ENCODE measurements around the gene HELQ.
"Not testable (repeated sequence)": the region's sequence is repeated elsewhere in the genome, so short reads cannot be mapped to it uniquely, and the experiment has no call there.

Gene HELQ, protein sequence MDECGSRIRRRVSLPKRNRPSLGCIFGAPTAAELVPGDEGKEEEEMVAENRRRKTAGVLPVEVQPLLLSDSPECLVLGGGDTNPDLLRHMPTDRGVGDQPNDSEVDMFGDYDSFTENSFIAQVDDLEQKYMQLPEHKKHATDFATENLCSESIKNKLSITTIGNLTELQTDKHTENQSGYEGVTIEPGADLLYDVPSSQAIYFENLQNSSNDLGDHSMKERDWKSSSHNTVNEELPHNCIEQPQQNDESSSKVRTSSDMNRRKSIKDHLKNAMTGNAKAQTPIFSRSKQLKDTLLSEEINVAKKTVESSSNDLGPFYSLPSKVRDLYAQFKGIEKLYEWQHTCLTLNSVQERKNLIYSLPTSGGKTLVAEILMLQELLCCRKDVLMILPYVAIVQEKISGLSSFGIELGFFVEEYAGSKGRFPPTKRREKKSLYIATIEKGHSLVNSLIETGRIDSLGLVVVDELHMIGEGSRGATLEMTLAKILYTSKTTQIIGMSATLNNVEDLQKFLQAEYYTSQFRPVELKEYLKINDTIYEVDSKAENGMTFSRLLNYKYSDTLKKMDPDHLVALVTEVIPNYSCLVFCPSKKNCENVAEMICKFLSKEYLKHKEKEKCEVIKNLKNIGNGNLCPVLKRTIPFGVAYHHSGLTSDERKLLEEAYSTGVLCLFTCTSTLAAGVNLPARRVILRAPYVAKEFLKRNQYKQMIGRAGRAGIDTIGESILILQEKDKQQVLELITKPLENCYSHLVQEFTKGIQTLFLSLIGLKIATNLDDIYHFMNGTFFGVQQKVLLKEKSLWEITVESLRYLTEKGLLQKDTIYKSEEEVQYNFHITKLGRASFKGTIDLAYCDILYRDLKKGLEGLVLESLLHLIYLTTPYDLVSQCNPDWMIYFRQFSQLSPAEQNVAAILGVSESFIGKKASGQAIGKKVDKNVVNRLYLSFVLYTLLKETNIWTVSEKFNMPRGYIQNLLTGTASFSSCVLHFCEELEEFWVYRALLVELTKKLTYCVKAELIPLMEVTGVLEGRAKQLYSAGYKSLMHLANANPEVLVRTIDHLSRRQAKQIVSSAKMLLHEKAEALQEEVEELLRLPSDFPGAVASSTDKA

DNA sequence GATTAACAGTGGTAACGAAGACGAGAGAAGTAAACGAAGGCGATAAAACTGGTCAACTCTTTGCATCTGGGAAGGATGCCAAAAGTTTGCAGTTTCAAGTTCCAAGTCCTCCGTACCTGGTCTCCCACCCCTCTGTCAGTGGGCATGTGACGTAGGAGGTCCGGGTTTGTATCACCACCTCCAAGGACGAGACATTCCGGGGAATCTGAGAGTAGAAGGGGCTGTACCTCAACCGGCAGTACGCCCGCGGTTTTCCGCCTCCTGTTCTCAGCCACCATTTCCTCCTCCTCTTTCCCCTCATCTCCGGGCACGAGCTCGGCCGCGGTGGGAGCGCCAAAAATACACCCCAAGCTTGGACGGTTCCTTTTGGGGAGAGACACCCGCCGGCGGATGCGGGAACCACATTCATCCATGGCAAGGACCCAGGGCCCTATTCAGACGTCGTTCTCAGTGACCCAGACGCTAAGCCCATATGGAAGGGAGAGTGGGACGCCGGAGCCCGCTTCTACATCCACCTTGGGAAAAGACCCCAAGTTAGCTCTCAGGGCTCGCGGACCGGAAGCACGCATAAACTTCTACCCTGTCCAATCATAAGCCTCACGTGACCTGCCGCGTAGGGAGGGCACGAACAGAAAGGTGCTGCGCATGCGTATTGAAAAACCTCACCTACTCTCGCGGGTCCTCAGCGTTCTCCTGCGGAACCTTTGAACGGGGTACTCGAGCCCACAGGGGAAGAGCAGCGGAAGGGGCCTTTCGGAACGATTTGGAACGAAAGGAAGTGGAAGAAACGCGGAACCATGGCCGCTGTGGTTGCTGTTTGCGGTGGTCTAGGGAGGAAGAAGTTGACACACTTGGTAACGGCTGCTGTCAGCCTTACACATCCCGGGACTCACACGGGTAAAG lies at the start of gene HELQ, which contains the start of gene MRPS18C:
Gene HELQ, minus strand, starts transcription at position 543 of the 903 bp plus-strand sequence. Its CDS starts 130 bp downstream, at position 413.
Gene MRPS18C, plus strand, starts transcription at position 778 of the 903 bp plus-strand sequence. Its CDS starts 20 bp downstream, at position 798.
- peak; percentile 99 for DNase-seq

DNA sequence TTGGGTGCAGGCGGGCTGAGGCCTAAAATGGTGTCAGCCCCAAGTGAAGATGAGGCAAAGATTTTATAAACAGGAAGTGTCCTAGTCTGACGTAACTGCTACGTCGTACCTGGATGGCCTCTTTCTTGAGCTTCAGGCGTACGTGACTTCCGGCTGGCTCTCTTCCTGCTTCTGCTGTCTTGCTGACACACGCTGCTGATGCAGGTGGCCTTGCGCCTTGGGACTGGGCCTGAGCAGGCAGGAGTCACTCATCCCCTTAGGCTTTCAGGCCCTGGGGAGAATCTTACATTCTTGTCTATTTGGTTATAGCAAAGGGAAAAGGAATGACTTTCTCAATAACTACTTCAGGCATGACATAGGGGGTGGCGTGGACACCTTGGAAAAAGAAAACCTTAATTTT lies 49.4 kb upstream of the HELQ start:
- DNase-seq, result no peak

DNA sequence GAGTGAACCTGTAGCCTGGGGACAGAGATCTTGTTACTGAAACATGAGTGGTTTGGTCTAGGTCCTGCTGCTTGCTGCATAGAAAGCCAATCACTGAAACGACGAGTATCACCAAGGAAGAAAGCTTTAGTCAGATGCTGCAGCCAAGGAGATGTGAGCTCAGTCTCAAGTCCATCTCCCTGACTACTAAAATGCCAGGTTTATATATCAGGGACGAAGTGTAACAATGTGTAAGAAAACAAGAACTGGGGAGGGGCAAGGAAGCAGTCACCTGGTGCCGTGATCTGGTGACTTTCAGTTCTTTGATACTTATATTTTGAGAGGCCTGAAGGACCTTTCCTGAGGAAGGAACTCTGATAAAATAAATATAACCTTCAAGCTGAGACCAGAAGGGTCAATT lies 48.9 kb upstream of the HELQ start:
- no peak for DNase-seq

DNA sequence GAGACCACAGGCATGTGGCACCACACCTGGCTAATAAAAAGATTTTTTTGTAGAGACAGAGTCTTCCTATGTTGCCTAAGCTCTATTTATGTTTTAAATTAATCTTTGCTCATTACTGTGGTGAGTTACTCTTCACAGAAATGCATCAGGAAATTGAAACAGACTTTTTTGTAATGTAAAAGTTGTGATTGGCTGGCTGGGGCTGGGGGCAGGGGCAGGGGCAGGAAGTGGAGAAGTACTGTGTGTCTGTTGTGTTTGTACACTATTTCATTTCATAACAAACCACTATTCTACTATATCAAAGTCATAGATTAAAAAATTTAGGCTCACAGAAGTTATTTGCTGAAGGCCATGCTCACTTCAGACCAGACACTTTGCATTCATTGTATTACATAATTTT lies 48.4 kb upstream of the HELQ start:
- no peak for DNase-seq

DNA sequence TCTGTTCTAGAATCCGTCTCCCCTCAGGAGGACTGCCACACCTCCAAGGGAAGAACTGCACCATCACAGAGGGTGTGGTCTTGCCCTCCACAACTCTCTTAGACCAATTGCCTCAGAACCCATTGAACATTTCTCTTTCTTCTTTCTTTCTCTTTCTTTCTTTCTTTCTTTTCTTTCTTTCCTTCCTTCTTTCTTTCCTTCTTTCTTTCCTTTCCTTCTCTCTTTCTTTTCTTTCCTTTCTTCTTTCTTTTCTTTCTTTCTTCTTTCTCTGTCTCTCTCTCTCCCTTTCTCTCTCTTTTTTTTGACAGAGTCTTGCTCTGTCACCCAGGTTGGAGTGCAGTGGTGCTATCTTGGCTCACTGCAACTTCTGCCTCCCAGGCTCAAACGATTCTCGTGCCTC lies 46.0 kb upstream of the HELQ start:
- not testable (repeated sequence) for DNase-seq

DNA sequence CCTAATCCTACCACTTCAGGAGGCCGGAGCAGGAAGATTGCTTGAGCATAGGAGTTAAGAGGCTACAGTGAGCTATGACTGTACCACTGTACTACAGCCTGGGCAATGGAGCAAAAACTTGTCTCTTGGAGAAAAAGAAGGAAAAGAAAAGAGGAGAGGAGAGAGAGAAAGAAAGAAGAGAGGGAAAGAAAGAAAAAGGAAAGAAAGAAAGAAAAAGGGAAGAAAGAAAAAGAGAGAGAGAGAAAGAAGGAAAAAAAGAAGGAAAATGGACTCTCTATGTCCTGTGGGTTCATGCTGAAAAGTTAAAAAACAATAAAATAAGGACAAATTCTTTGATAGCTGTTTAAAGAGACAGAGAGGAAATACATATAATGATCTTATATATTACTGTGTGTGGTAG lies 42.6 kb upstream of the HELQ start:
- no peak for DNase-seq

DNA sequence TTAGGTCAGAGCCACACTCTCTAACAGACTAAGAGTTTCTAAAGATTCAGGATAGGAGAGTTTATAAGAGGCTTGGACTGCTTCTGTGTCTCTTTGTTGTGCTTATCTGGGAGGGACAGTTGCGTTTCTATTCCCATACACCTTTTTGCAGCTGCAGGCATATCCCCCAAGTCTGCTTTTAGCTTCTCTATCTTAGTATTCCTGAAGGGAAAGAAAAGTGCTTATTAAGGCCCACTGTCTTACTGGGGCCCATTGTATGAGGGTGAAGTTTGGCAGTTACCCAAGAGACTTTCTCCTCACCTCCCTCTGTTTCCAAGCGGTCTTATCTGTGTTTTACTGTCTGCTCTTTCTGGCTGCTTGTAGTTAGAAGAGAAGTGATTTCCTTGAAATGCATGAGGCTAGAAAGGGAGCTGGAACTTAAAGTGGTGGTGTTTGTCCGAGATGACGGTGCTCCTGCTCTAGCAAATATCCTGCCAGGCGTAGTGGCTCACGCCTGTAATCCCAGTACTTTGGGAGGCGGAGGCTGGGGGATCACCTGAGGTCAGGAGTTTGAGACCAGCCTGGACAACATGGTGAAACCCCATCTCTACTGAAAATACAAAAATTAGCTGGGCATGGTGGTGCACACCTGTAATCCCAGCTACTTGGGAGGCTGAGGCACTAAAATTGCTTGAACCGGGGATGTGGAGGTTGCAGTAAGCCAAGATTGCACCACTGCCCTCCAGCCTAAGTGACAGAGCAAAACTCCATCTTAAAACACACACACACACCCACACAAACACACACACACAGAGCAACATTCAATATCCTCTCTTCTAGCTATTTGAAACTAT lies 40.7 kb upstream of the HELQ start:
- DNase-seq, result not testable (repeated sequence)

DNA sequence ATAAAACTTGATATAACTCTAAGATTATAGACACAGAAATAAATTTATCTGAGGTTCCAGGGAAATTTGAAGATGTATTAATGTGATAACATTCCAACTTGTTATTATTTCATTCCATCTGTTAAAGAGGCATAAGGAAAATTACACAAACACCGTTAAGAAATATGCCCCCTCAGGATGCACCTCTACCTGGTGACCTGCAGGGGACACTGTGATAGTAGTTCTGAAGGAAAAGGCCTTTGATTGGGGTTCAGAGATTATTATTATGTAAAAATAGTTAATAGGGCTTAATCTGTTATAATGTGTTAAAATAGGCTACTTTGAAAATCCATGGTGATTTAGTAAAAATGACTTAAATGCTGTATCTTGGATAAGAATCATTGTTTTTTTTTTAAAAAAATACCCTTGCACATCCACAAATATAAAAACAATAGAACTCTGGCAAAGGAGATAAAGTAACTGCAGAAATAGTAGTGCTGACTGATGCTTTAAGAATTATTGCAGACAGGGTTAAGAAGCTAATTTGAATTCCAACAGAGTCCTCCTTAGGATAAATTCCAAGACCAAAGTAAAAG lies 35.3 kb upstream of the HELQ start:
- DNase-seq, result peak; percentile 31

DNA sequence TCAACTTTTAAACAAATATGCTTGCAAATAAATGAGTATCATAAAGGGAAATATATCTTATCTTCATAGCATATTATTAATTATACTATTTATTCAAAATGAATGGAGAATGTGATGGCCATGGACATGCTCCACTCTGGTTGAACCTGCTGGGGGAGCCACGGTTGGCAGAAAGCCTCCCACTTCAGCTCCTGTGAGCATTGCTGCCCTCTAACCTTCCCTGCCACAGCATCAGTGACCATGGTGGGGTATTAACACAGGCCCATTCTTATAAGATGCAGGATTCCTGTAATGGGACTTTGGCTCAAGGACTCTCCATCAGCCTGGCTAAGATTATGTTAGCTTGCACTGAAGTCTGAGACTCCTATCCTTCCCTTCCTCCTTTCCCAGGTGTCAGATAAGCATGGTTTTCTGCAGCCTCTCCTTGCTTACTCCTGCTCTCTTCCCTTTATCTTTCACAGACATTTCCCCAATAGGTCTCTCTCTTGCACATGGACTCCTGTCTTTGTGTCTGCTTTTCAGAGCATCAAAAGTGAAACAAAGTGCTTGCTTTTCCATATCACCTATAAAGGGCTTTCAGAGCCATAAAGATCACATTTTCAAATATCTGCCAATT lies 34.2 kb upstream of the HELQ start:
- no peak for DNase-seq

DNA sequence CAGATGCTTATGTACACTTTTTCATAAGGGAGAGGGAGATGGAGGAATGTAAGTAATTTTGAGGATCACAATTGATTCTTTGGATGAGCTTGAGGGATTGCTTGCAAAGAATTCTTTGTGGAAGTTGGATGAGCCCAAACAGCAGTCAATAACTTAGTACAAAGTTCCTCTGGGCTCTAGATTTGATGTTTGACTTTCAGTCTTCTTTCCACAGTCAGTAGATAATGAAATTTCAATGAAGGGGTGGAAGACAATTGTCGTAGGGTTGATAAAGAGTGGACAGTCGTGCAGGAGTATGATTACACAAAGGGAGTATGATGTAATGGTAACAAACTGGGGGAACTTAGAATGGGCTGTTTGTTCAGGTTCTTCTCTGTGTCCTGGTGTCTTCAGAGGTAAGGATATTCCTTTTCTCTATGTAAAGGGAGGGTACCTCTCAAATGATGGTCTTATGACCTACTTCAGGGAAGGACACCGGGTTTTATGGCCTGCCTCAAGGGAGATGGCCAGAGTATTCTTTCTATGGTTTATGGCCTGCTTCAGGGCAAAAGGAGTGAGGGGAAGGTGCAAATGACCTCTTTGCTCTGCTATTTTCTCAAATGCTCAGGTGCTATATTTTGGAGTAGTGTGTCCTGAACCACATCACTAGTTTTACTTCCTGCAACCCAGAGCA lies 31.0 kb upstream of the HELQ start:
- no peak for DNase-seq

DNA sequence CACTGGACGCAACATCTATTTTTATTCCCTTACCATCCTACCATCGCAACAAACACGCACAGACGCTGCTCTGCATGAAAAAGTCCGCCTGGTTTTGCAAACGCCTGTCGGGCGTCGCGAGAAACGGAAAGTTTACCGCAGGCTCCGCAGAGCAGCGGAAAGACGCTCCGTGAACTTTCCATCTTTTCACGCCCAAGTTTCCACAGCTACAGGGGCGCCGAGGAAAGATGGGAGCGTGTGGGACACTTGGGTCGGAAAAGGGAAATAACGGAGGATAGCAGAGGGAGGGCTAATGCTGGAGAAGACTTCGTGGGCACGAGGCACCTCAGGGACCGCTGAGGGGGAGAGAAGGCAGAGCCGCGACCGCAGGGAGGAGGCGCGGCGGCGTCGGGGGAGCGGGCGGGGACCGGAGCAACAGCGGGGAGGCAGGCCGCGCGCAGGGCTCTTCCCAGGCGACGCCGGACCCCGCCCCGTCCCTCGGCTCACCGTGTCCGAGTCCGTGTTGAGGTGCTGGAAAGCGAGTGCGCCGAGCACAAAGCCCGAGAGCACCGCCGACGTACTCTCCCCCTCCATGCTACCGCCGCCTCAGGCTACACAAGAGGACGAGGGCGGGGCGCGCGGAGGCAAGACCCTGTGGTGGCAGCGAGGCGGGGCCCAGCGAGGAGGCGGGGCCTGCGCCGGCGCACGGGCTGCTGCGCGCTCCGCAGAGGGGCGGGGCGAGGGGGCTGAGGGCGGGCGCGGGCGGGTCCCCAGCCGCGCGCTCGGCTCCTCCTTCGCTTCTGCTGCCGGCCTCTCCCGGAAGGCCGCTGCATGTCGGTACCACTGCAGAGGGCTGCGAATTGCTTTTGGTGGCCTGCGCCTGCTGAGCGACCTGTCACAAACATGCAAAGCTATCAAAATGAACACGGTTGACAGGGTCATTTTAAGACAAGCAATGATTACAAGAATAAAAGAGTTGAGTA lies 29.2 kb upstream of the HELQ start, which contains the start of gene ABRAXAS1:
Gene ABRAXAS1, minus strand, starts transcription at position 601 of the 962 bp plus-strand sequence. Its CDS starts 28 bp downstream, at position 573.
- peak; percentile 93 for DNase-seq

DNA sequence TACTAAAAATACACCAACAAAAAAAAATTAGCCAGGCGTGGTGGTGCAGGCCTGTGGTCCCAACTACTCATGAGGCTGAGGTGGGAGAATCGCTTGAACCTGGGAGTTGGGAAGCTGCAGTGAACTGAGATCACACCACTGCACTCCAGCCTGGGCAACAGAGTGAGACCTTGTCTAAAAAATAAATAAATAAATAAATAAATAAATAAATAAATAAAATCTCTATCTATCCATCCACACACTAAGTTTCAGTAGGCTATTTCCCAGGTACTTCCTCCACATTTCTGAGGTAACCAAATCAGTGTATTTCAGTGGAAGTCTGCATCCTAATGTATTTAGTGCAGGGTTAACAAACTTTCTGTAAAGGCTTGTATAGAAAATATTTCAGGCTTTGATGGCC lies 18.3 kb upstream of the HELQ start:
- no peak for DNase-seq

DNA sequence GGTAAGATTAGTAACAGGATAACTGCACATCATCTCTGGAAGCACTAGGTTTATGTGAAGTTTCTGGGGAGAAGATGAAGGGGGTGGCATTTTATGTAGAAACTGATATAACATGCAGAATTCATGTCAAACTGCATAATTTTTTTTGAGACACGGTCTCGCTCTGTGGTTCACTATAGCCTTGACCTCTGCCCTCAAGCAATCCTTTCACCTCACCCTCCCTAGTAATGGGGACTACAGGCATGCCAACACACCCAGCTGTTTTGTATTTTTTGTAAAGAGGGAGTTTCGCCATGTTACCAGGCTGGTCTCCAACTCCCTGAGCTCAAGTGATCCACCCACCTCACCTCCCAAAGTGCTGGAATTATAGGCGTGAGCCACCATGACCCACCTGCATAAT lies 17.8 kb upstream of the HELQ start:
- no peak for DNase-seq

DNA sequence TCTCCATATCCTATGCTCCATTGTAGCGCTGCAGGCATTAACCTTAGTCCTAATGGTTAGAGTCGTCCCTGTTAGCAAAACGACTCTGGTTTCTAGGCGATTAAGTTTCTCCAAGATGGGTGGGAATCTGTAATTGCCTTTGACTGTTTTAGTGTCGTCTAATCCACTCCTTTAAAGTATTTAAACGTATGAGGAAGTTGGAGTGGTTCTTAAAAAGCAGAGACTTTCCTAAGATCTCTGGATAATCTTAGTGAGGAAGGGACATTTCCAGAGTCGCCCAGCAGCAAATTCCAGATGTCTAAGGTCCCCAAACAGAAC lies 520 bp upstream of the HELQ start:
- no peak for DNase-seq

DNA sequence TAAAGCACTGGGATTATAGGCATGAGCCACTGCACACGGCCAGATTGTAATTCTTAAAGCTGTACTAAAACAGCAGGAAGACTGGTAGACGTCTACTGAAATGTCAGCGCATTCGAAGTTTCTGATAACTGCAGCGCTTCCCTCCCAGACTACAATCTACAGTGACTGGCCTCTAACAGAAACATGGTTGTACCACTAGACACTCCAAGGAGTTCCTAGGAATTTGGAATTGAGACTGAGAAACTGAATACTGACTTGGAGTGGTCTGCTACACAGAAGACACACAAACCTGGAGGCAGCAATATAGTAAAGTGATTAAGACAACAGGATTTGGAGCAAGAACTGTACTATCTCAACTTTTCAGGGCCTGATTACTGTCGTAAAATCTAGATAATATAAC lies 937 bp downstream of the HELQ start:
- DNase-seq, result peak; percentile 6

DNA sequence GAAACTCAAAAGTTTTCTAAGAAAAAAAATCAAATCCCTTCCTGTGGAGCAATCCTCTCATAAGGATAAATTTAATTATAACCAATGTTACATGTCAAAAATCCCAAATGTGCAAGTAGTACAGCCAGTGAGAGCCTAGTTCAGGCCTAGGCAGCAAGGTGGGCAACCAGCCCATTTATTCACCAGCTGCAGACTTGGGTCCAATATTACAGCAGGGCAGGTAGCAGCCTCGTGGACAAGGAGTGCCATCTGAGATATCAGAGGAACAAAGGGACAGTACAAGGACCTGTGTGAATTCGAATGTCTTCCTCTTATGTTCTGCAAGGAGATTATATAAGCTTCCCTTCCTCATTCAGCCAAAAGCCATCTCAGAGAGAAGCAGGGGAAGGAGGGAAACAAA lies 6.6 kb downstream of the HELQ start:
- no peak for DNase-seq

DNA sequence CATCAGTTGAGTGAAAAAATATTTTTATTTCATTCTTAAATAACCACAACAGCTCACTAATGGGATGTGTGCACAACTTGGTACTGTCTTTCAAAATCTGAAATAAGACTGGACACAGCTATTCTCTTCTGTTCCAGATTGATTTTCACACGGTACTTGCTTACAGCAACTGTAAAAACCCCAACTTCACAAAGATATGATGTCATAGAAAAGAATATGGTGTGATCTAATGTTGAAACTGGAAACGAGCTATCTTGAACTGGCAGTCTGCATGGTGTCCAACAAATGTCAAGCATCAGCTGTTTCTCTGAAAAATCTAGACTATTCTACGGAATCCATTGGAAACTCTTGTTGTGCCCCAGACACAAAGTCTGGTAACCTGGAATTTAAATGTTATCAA lies 14.7 kb downstream of the HELQ start:
- DNase-seq, result no peak

DNA sequence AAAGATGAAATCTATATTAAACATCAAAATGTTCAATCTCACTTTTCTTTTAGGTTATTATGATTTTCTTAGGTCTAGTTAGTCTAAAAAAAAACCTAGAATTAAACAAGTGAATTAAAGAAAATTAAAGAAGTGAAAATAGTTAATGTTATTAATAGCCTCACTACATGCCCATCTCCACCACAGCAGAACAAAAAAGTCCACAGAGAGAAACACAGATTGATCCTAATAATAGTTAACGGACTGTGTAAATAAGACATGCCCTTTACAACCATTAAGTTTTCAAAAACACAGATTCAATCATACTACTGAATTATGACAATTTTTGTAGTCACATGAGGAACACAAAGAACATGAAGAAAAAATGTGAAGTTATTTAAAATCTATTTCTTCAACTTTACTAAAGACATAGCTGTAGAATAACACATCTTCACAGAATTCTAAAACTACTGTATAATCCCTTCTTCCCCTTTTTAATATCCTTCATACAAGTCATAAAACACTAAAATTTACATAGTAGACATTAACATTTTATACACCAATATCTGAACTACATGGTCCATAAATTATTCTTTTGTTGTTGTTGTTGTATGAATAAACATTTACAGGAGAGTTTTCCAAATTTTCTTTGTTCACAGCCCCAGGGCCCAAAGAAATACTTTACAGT lies 15.3 kb downstream of the HELQ start:
- no peak for DNase-seq

Measured in EL (cell line).